ENCODE data around the gene PCDH9.

The PCDH9 gene

DNA sequence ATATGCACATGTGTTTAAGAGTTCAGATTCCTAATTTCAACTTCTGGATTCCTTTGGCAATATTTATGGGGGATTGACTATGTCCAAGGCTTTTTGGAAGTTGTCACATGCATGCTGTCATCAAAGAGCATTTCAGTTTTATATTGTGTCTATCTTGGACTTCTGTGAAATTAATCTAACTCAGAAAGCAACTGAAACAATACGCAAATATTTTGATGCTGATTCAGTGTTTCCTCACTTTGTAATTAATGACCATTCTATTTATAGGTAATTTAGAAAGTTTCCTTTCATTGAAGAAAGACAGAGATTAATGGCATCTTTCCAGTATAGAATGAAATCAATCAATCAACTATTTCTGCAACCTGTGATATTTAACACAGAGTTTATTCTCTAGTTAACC is 550.1 kb downstream of the PCDH9 start:
- Mint-ChIP-seq H3K9me3 (peaks cover 6% of the 10 kb centered on the region), H3K27me3 (no peaks in the 10 kb centered on the region), H3K36me3 (peaks cover 2% of the 10 kb centered on the region), H3K27ac (no peak overlapping the region), H3K4me1 (no peaks in the 10 kb centered on the region), H3K4me3 (no peak overlapping the region)
- DNase-seq (ENCODE audit: low spot score in 2 of 2): no peak
- ATAC-seq (ENCODE audit: low read depth): no peak

- no peaks in the 10 kb centered on the region for H3K27me3 Mint-ChIP-seq
- H3K4me1 Mint-ChIP-seq: no peaks in the 10 kb centered on the region
- H3K4me3 Mint-ChIP-seq: no peak overlapping the region
- no peaks in the 10 kb centered on the region for H3K36me3 Mint-ChIP-seq
- no peak for ATAC-seq (ENCODE audit: low read depth)
- H3K9me3 Mint-ChIP-seq: peaks cover 7% of the 10 kb centered on the region
- H3K27ac Mint-ChIP-seq: no peak overlapping the region
- DNase-seq (ENCODE audit: low spot score in 2 of 2): no peak
These were observed 554.5 kb downstream of the PCDH9 start for GRCh38 chr13:66675620-66676019.

DNA sequence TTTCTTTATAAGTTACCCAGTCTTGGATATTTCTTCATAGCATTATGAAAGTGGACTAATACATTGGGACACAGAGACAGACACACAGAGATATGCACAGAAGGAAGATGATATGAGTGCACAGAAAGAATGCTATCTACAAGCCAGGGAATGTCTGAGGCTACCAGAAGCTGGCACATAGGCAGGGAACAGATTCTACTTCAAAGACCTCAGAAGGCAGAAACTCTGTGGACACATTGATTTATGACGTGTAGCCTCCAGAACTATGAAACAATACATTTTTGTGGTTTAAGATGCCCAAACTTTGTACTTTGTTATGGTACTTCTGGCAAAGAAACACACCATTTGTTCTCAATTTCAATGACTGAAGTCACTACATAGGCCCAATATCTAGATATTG is 556.7 kb downstream of the PCDH9 start:
- Mint-ChIP-seq H3K27me3 (no peaks in the 10 kb centered on the region), H3K27ac (no peak overlapping the region), H3K9me3 (peaks cover 7% of the 10 kb centered on the region), H3K36me3 (no peaks in the 10 kb centered on the region), H3K4me1 (no peaks in the 10 kb centered on the region), H3K4me3 (no peak overlapping the region)
- no peak for ATAC-seq (ENCODE audit: low read depth)
- DNase-seq (ENCODE audit: low spot score in 2 of 2): no peak

DNA sequence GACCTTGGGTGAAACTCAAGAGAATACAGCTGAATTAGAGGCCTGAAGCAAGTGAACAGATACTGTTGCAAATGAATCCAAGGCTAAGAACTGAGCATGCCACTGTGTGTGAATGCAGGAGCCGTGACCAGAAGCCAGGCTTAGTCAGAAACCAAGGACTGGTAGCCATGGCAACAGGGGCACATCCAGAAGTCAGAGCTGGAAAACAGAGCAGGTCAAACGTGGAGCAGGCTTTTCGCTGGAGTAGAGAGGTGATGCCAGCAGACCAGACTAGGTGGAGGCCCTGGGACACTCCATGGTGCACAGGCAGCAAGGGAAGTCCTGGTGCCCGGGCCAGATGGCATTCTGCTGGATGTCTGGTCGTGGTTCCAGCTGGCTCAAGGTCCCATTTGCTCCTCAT is 564.1 kb downstream of the PCDH9 start:
- Mint-ChIP-seq H3K4me1 (no peaks in the 10 kb centered on the region), H3K4me3 (no peak overlapping the region), H3K27me3 (no peaks in the 10 kb centered on the region), H3K27ac (no peak overlapping the region), H3K36me3 (no peaks in the 10 kb centered on the region), H3K9me3 (peaks cover under 1% of the 10 kb centered on the region)
- ATAC-seq (ENCODE audit: low read depth) (no peak), DNase-seq (ENCODE audit: low spot score in 2 of 2) (no peak)

DNA sequence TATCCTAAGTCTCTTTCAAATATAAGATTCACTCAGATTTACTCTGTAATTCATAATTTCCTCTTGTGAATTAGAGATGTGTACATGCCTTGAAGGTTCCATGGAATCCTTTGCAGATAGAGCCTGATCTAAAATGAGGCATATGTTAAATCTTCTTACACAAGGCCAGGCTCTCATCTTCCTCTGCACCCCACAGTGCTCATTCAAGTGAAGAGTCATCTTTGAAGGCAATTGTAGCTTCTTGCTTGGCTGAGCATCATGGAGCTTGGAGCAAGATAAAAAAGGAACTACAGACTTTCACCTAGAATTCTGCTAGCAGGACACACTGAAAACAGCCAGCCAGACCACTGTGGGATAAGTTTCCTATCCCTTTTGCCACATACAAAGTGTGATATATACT is 566.4 kb downstream of the PCDH9 start:
- peaks cover 4% of the 10 kb centered on the region for H3K4me1 Mint-ChIP-seq

GRCh38 chr13:66663206-66663605 is 566.9 kb downstream of the PCDH9 start:
- Mint-ChIP-seq H3K27me3 (no peaks in the 10 kb centered on the region), H3K27ac (no peak overlapping the region), H3K9me3 (peaks cover 1% of the 10 kb centered on the region)

More for the DNA sequence above, 566.4 kb downstream of the PCDH9 start:
- peaks cover 1% of the 10 kb centered on the region for H3K9me3 Mint-ChIP-seq
- no peaks in the 10 kb centered on the region for H3K27me3 Mint-ChIP-seq
- no peak overlapping the region for H3K4me3 Mint-ChIP-seq
- ATAC-seq (ENCODE audit: low read depth): no peak
- H3K27ac Mint-ChIP-seq: no peak overlapping the region
- no peaks in the 10 kb centered on the region for H3K36me3 Mint-ChIP-seq
- DNase-seq (ENCODE audit: low spot score in 2 of 2): no peak

GRCh38 chr13:66661336-66661735 is 568.8 kb downstream of the PCDH9 start:
- Mint-ChIP-seq H3K9me3 (peaks cover 1% of the 10 kb centered on the region), H3K36me3 (no peaks in the 10 kb centered on the region), H3K27ac (no peak overlapping the region)

More at GRCh38 chr13:66663206-66663605, 566.9 kb downstream of the PCDH9 start:
- Mint-ChIP-seq H3K36me3 (no peaks in the 10 kb centered on the region), H3K4me3 (no peak overlapping the region), H3K4me1 (peaks cover 4% of the 10 kb centered on the region)
- ATAC-seq (ENCODE audit: low read depth): no peak
- DNase-seq (ENCODE audit: low spot score in 2 of 2): no peak

DNA sequence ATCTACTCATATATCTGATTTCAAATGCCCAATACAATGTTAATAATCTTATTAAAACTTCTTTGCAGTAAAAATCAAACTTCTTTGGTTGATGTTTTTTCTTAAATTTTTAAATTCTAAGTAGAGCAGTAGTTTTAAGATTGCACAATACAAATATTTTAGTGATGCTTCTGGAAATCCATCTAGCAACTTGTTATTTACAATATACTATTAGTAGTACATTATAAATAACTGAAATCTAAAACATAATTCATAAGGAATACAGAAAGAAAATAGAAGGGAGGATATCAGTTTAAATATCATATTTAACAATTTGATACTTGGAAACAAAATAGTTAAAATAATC is 569.7 kb downstream of the PCDH9 start:
- H3K27ac Mint-ChIP-seq: peak overlapping the region; percentile 91
- ATAC-seq (ENCODE audit: low read depth): no peak

More at GRCh38 chr13:66661336-66661735, 568.8 kb downstream of the PCDH9 start:
- DNase-seq (ENCODE audit: low spot score in 2 of 2) (no peak), ATAC-seq (ENCODE audit: low read depth) (no peak)
- Mint-ChIP-seq H3K27me3 (no peaks in the 10 kb centered on the region), H3K4me1 (peaks cover 7% of the 10 kb centered on the region), H3K4me3 (no peak overlapping the region)

GRCh38 chr13:66659701-66660467 is 570.3 kb downstream of the PCDH9 start:
- H3K9me3 Mint-ChIP-seq: peaks cover 1% of the 10 kb centered on the region
- ATAC-seq (ENCODE audit: low read depth): peak; percentile 73
- H3K36me3 Mint-ChIP-seq: no peaks in the 10 kb centered on the region
- H3K4me3 Mint-ChIP-seq: peak overlapping the region; percentile 73
- peaks cover 7% of the 10 kb centered on the region for H3K4me1 Mint-ChIP-seq
- DNase-seq (ENCODE audit: low spot score in 2 of 2): no peak
- peak overlapping the region; percentile 91 for H3K27ac Mint-ChIP-seq
- H3K27me3 Mint-ChIP-seq: no peaks in the 10 kb centered on the region

More for the DNA sequence above, 569.7 kb downstream of the PCDH9 start:
- no peak for DNase-seq (ENCODE audit: low spot score in 2 of 2)
- Mint-ChIP-seq H3K9me3 (peaks cover 1% of the 10 kb centered on the region), H3K4me3 (peak overlapping the region; percentile 73), H3K4me1 (peaks cover 7% of the 10 kb centered on the region), H3K36me3 (no peaks in the 10 kb centered on the region), H3K27me3 (no peaks in the 10 kb centered on the region)

GRCh38 chr13:66659286-66659685 is 570.9 kb downstream of the PCDH9 start:
- H3K27ac Mint-ChIP-seq: peak overlapping the region; percentile 91
- no peaks in the 10 kb centered on the region for H3K36me3 Mint-ChIP-seq
- ATAC-seq (ENCODE audit: low read depth) (no peak), DNase-seq (ENCODE audit: low spot score in 2 of 2) (no peak)
- H3K4me1 Mint-ChIP-seq: peaks cover 7% of the 10 kb centered on the region
- no peaks in the 10 kb centered on the region for H3K27me3 Mint-ChIP-seq
- H3K9me3 Mint-ChIP-seq: peaks cover 1% of the 10 kb centered on the region
- H3K4me3 Mint-ChIP-seq: peak overlapping the region; percentile 73

- ATAC-seq (ENCODE audit: low read depth) (no peak), DNase-seq (ENCODE audit: low spot score in 2 of 2) (no peak)
- no peak overlapping the region for H3K27ac Mint-ChIP-seq
- H3K4me1 Mint-ChIP-seq: peaks cover 7% of the 10 kb centered on the region
- peaks cover 4% of the 10 kb centered on the region for H3K9me3 Mint-ChIP-seq
- H3K36me3 Mint-ChIP-seq: no peaks in the 10 kb centered on the region
- H3K4me3 Mint-ChIP-seq: no peak overlapping the region
- no peaks in the 10 kb centered on the region for H3K27me3 Mint-ChIP-seq
These were observed 572.8 kb downstream of the PCDH9 start for GRCh38 chr13:66657165-66657881.

DNA sequence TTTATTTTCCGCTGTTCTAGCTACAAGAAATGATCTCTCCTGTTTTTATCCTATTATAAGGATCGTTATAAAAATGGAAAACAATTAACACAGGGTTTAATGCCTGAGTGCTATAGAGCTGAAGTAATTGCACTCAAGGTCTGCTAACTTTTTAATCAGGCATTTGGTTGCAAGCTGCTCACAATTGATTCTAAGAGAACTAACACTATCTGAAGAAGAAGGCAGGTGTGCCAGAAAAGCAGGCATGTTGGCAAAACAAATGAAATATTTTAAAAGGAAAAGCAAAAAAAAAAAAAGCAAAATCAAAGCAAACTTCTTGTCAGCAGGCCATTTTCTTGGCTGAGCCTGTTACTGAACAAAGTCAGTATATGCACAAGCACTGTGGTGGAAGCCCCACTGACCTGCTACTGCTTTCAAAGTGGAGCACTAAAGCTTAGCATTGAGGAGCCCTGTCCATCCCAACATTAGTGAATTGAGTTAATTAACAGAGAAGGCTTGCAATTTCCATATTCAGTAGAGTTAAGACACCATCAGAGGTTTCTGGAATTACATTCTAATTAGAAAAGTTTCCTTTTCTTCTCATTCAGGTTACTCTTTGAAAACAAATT is 574.2 kb downstream of the PCDH9 start:
- no peaks in the 10 kb centered on the region for H3K27me3 Mint-ChIP-seq
- DNase-seq (ENCODE audit: low spot score in 2 of 2) (no peak), ATAC-seq (ENCODE audit: low read depth) (no peak)
- peaks cover 7% of the 10 kb centered on the region for H3K4me1 Mint-ChIP-seq
- H3K9me3 Mint-ChIP-seq: peaks cover 4% of the 10 kb centered on the region
- H3K36me3 Mint-ChIP-seq: no peaks in the 10 kb centered on the region
- no peak overlapping the region for H3K27ac Mint-ChIP-seq
- H3K4me3 Mint-ChIP-seq: no peak overlapping the region

GRCh38 chr13:66644855-66645460 is 585.2 kb downstream of the PCDH9 start:
- Mint-ChIP-seq H3K4me3 (peak overlapping the region; percentile 38), H3K9me3 (no peaks in the 10 kb centered on the region), H3K4me1 (peaks cover 6% of the 10 kb centered on the region), H3K36me3 (no peaks in the 10 kb centered on the region), H3K27ac (peak overlapping the region; percentile 39), H3K27me3 (no peaks in the 10 kb centered on the region)
- ATAC-seq (ENCODE audit: low read depth) (no peak), DNase-seq (ENCODE audit: low spot score in 2 of 2) (no peak)

DNA sequence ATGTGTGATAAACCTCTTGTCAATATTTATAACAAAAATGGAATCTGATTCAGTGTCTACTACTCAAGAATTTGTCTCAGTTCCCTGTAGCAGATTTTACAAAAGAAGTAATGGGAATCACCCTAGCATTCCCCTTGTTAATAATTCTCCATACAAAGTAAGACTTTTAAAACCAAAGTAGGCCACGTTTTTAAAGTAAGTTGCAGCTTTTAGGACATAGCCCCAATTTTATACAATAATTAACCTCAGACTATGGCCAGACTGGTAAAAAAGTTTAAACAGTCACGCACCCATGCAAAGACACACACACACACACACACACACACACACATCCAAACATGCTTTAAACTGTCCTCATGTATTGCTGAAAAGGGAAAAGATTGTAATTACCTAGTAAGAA is 589.9 kb downstream of the PCDH9 start:
- H3K4me1 Mint-ChIP-seq: peaks cover 6% of the 10 kb centered on the region
- DNase-seq (ENCODE audit: low spot score in 2 of 2) (no peak), ATAC-seq (ENCODE audit: low read depth) (no peak)
- no peak overlapping the region for H3K27ac Mint-ChIP-seq
- H3K27me3 Mint-ChIP-seq: no peaks in the 10 kb centered on the region
- H3K9me3 Mint-ChIP-seq: no peaks in the 10 kb centered on the region
- no peaks in the 10 kb centered on the region for H3K36me3 Mint-ChIP-seq
- H3K4me3 Mint-ChIP-seq: no peak overlapping the region

Measured in memory B cell (primary cell).